Fibroblast of skin of left quadriceps (primary cell): ENCODE measurements around the gene MCF2L.

Experiments used
- DNase-seq, 2 experiments: peaks; one replicate each; pipeline ENCODE4 v3.0.0-alpha.2; 2013; ENCODE audit warnings: low read depth in 2 of 2

The MCF2L gene

DNA sequence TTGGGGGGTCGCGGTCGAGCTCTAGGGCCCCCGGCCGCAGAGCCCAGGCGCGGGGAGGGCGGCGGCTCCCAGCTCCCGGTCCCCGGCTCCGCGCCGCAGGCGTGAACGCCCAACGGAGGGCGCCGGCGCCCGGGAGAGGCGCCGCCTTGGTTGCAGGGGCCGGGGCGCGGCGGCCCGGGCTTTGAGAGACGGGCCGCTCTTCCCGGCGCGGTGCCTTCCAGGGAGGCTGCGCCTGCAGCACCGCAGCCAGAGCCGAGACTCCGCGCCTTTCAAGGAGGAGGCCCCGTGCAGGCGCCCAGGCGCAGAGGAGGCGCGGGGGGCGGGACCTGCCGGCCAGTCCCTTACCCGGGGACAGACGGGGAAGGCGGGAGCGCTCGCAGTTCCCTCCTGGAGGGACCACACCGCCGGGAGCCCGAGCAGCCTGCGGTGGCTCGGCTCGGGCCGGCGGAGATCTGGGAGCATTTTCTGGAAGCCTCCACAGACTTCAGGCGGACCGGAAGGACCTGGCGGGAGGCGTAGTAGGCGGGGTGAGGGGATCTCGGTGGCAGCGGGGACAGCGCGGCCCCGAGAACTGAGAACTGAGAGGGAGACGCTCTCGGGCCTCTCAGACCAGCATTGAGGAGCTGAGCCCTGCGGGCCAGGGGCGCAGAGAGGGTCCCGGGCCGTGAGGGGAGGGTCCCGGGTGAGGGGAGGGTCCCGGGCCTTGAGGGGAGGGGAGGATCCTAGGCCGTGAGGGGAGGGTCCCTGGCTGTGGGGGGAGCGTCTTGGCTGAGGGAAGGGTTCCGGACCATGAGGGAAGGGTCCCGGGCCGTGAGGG, 25.5 kb upstream of the MCF2L start:
- no peak for DNase-seq

DNA sequence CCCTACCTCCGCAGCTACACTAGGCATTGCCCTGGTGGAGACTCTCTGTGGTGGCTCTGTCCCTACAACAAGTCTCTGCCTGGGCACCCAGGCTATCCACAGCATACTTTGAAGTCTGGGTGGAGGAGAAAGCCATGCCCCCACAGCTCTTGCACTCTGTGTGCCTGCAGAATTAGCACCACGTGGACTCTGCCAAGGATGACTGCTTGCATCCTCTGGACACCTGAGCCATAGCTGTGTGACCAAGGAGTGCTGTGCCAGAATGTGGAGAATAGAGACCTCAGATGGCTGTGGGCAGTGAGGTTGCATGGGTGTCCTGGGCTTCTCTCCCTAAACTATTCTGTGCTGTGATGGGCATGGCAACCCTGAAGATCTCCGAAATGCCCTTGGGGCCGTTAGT, 21.2 kb upstream of the MCF2L start:
- DNase-seq = no peak

DNA sequence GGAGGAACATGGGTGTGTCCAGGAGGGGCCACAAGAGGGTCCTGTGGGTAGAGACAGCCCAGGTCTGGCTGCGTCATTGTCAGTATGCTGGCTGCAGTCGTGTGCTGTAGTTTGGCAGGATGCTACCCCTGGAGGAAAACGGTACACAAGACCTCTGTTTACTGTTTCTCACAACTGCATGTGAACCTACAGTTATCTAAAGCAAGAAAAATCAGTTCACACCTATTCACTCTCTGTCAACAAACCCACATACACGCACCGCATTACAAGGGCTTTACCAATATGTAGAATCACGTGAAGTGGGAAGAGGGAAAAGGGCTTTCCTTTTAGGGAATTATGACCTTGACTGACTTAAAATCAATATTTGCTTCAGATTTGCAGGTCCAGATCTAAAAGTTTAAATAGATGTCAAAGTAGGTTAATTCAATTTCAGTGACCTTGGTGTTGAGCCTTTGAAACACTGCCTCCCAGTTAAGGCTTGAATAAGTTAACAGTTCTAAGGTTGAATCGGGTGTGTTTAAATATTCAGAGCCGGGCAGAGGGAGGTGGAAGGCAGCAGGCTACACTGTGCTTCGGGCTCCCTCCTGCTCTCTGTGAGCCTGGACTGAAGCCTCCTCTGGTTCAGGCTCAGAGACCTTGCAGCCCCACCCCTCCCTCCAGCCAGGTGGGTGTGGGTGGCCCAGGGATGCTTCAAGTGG, 17.2 kb upstream of the MCF2L start:
- DNase-seq = no peak

DNA sequence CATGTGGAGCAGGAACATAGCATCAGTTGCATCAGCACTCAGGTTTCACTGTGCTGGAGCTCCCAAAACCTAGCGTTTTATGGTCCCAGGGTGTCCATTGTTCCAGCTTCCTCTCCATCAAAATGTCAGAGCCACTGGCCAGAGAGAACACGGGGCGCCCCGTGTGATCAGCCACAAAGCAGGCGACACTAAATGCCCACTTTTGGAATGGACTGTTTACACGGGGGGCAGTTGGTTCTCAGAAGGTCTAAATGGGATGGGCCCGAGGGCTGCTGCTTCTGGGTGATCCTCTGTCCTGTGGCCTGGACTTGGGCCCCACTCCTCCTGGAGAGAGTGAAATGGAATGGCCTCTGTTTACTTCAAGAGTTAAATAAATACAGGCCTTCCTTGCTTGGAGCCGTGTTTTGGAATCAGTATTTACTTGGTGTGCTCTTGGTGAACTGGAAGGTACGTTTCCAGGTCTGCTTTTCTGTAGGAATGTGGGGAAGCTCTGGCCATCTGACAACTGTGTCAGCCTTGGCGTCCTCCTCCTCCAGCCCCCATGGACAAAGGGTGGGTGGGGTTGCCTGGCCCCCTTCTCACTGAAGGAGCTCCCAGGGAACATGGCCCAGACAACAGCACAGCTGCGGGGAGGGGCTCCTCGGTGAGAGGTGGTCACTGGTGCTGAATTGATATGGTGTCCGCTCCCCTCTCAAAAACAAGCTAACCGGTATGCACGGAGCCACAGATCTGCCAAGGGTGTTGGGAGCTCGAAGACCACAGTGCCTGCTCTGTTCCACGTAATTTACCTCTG, 16.1 kb upstream of the MCF2L start:
- DNase-seq = no peak

DNA sequence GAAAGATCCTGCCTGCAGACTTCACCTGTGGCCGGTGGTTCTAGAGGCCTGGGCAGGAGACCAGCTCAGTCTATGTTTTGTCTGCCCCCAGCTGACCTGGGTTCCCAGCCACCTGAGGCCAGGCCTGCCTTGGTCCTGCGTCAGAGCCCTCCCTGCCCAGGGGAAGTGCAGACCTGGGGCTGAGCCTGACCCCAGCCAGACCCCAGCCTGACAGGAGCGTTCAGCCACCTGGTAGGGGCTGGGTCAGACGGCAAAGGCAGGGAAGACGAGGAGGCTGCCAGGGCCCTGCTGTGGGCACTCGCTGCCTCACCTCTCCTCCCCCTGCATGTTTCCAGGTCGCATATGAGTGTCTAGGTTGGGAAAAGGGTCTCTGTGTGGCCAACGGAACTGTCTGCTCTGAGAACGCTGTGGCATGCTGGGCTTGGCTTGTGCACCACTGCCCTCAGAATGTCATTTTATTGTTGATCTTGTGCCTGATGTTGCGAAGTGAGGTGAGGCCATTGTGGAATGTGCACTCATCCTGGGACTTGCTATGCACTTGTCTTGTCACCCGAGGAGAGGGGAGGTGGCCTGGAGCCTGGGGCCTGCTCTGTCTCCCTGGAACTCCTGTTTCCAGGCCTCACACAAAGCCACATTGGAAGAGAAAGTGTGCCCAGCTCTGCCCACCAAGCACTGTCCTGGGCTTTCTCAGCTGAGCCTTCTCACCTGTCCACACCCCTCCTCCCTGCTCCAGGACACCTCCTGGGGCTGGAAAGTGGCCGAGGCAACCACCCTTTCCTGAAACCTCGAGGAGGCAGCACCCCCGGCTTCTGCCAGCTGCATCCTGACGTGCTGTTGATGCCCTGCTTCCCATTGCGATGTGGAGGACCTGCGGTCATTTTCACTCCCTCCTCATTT, 15.2 kb upstream of the MCF2L start:
- DNase-seq = no peak

DNA sequence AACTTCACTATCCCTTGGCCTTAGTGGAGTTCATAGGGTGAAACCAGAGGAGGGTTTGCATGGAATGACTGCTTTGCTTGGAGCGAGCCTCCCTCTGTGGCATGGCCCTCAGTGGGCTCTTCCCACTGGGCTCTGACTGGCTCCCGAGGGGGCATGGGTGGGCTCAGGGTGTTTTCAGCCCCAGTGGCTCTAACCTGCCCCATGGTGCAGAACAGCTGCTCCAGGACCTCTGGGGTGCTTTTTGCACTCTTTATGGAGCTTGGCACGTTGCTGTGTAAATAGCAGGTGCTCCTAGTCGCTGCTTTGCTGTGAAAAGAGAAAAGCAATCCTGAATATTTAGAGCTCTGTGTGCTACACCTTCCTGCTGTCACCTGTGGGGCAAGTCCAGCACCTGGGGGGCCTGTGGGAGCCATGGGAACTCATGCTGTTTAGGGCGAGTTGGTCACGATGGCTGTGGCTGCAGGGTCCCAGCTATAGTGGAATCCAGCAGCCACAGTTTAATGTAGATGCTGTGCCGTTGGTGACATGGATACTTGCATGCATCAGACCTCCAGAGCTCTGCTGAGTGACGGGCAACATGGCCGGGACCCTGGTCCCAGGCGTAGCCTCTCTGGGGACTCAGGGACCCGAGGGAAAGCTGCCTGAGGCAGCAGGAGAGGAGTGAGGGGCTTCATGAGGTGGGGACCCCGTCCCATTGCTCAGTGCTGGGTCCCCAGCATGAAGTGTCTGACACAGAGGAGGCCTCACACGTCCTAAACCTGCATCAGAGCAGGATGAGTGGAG, 14.3 kb upstream of the MCF2L start:
- DNase-seq = no peak

DNA sequence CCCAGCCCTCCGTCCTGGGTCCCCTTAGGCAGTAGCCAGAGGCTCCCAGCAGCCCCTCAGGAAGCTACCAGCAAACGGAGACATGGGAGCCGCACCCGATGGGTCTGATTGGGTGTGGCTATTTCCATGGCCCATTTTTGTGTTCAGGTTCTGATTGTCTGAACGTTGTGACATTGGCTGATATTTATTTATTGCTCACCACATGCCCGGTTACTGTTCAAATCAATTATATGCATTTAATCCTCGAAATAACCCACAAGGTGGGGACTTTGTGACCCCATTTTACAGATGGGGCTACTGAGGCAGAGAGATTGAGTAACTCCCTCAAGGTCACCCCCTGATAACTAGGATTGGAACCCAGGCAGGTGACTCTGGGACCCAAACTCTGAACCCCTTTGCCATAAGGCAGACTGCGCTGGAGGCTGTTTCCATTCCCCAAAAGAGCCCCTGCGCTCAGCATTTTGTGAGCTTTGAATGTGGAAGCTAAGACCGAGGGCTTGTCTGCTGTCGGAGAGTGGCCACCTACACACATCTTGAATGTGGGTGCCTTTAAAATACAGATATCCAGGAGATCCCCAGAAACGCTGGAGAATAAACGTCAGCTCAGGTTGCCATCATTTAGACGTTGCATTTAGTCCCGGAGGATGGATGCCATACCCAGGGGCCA, 13.6 kb upstream of the MCF2L start:
- DNase-seq = no peak

DNA sequence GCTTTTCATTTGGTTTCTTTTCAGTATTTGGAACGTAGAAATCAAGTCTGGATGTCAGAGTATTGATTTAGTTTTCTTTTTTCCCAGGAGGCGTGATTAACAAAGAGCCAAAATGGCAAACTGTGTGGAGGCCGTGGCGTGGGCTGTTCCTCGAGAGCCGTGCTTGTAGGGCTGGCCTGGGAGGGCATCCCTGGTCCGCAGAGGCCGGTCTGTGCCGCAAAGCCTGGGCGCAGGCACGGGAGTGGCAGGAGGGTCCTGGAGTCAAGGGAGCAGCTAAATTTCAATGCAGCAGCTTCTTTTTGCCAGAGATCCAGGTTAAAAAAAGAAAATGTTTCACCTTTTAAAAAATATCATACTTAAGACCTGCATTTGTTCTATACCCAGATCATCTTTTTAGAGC, 13.1 kb upstream of the MCF2L start:
- DNase-seq = no peak

DNA sequence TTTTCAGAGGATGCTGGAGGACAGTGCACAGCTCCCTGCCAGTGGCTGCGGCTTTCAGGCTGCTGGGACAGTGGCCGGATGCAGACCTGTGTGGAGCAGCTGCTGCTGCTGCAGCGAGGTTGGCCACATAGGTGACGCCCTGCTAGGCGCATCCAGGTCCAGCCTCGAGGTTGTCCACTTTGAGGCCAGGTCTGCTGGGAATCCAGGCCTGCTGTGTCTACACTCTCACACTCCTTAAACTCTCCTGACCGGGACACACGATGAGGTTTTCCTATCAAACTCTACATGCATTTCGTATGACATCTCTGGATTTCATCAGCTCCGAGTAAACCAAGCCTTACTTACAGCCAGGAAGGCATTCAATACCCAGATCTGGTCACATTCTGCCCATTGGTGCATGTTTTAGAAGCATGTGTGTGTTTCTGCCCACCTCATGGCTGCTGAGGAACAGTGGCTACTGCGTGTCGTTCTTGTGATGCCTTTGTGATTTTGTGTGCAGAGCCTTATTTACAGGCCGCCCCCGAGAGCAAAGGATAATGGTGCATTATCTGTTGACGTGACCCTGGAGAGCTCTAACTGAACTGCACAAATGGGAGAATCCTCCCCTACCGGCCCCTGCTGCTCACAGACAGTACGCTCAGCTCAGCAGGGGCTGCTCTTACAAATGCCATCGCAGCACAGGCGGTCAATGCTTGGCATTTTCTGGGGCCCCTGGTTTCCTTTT, 12.3 kb upstream of the MCF2L start:
- no peak for DNase-seq

DNA sequence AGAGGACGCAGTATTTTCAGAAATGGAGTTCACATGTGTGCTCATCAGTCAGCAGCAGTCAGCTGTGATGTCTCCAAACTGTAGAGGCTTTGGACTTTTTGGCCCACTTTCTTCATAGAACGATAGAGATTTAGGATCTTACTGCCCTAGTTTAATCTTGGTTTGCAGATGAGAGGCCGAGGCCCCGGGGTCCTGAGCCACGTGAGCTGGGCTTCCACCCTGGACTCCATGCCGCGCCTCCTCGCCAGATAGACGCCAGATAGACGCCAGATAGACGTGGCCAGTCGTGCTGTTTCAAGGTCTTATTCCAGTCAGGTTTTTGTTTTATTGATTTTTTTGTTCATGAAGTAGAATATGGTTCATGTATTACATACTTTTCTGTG, 11.7 kb upstream of the MCF2L start:
- DNase-seq = no peak

DNA sequence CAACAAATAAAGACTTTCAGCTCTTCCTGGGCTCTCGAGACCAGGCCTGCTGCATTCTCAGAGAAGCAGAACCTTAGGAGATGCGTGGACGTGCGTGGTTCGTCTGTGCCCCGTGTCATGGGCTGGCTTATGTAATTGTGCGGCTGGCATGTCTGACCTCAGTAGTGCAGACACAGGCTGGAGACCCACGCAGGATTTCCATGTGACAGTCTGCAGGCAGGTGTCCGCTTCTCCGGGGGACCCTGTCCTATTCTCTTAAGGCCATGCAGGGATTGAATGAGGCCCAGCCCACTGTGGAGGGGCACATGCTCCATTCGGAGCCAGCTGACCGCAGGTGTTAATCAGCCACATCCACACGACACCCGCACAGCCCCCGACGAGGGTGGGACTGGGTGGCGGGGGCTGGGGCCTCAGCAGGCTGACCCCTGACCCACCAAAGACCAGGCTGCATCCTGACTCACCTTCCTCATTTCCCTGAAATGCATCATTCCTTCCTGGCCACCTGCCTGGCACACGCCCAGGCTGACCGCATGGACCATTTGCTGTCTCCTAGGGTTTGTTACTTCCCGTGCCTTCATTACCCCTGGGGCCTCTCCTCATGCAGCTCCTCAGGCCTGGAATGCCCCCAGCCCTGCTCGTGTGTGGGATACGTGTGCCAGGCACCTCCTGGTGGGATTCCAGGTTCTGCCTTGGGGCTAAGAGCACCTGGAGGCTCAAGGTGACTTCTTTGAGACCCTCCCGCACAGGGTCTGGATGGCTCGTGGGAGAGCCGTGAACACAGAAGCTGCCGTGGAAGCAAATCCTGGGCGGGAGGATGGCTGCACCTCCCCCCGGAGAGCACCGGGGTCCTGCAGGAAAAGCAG, 10.7 kb upstream of the MCF2L start:
- no peak for DNase-seq

DNA sequence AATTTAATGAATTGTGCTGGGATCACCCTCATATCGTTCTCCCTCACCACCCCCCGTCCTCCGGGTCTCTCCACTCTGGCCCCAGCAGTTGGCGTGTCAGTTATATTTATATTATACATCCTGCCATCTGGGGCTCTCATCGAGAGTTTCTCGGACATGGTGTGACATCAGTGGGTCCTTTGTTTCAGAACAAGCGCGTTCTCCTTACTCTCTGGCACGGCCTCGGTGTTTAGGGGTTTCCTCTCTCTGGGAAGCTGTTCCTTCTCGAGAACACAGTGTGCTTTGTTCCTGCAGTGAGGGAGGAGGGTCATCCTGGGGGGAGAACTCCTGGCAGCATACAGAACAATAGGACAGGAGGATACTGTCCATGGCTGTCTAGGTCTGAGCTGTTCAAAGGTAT, 9.8 kb upstream of the MCF2L start:
- DNase-seq = no peak

DNA sequence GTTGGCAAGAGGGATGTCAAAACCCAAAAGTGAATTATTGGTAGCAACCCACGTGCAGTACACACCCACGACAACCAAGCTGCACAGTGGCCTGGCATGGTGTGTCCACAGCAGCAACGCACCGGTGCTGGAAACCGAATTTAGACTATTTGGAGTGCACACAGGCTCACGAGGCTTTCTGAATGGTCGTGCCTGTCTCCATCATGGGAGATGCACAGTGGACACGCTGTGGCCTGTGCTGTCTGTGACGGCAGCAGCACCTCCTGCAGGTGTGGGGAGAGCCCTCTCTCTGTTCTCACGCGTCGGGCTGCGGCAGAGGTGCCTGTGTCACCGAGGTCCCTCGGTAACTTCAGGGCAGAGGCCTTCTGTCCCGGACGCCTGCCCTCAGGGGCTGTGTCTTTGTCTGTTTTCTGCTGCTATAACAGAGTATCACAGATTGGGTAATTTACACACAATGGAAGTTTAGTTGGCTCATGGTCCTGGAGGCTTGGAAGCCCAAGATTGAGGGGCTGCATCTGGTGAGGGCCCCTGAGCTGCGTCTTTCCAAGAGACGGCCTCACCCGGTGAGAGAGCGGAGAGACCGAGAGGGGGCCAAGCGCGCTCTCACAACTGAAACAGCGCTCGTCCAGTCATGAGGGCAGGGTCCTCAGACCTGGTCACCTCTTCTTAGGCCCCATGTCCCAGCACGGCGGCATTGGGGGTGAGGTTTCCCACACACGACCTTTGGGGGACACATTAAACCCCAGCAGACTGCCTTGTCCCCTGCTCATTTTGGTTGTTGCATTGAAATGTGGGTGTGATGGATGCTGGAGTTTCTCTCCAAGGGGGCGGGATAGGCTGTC, 9.1 kb upstream of the MCF2L start:
- DNase-seq = no peak

DNA sequence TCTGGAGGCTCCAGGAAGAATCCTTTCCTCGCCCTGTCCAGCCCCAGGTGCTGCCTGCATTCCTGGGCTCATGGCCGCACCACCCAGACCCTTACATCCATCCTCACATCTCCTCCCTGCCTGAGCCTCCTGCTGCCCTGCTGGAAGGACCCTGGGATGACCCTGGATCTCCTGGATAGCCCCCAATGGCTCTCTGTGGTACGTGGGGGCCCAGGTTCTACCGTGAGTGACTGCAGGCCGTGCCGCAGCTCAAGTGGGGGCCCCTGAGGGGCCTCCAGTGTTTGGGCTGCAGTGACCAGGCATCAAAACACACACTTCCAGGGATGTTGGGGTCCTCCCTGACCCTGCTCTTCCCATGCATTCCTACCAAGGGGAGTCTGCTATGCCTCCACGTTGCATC, 8.3 kb upstream of the MCF2L start:
- DNase-seq = no peak

DNA sequence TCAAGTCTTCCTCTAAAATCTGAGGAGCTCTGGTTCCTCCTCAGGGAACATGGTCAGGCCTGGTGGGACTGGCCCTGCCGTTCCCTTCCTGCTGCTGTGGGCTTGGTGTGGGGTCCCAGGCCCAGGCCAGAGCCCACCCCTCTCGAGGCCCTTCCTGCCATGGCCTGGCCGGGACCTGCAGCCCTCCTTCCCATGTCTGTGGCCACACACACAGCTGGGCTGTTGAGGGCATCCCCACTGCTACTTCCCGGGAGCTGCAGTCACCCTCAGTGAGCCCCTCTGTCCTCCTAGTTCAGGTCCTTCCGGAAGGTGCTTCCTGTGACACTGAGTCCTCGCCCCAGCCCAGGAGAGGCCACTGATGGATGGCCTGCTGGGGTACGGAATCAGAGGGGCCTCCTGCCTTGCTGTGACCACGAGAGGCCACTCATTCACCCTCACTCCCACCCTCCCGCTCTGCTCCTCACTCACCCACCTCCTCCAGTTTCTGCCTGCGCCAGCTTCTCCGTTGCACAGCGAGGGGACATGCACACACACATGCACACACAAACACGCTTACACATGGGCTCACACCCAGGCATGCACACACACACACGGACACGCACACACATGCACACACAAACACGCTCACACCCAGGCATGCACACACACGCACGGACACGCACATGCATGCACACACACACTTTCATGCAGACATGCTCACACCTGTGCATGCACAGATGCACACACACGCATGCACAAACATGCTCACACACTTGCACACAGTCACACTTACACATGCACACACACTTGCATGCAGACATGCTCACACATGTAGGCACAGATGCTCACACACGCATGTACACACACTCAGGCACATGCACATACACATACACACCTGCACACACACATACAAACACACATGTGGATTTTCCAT, 7.3 kb upstream of the MCF2L start:
- DNase-seq = no peak

DNA sequence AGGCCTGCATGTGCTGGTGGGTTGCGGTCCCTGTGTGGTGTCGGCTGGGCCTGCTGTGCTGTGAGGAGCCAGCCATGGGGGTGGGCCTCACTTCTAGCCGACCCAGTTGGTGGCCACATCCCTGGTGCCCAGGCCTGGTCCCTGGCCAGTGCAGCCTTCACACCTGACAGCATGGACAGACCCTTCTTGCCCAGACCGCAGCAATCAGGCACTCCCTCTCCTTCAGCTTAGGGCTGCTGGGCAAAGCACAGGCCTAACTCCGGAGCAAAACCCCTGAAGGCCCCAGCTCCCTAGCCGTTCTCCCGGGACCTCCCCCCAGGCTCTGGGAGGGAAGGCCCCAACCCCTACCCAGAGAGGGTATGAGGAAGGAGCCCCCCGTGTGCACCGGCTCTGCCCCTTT, 6.6 kb upstream of the MCF2L start:
- DNase-seq = no peak
